IMR-90 (cell line): ENCODE results near the gene PTEN. TPM values are rescaled to one million over a fixed set of nuclear protein-coding genes. Genes with fewer than 3 reads are reported as not detected.
A peak's percentile ranks its signal among the peaks of the same experiment; 100 is the strongest.

Experiments
- ATAC-seq: fragments of 200-7000 bp; cut with Tn5 transposase; 2 replicates; pipeline ENCODE4 v1.9.1; 2020; ENCODE audit warnings: low read depth, mild to moderate bottlenecking, moderate library complexity
- BruUV-seq: library from RNA; stranded (reverse); fragments of 400-500 nt; replicated peaks from 2 replicates; lab custom pipeline; 2021; lab: Mats Ljungman, UMichigan
- CTCF ChIA-PET: fragments of 300-600 bp; formaldehyde crosslinking; extraction: SDS; loops from one replicate; lab custom pipeline; 2021; ENCODE audit warnings: antibody characterized with exemption; lab: Yijun Ruan, JAX
- POLR2A ChIA-PET: fragments of 300-600 bp; sonication (Branson Sonifier 250); formaldehyde crosslinking; loops from one replicate; lab custom pipeline; 2022; ENCODE audit warnings: antibody characterized with exemption; ENCODE audit not compliant: unreplicated experiment; lab: Charles Lee
- DNase-seq: peaks from one replicate; pipeline ENCODE4 v3.0.0; 2013
- H2AFZ ChIP-seq: replicated peaks from 2 replicates; pipeline ENCODE3; 2013; ENCODE audit warnings: low read length, mild to moderate bottlenecking; ENCODE audit not compliant: poor library complexity
- H2AK5ac ChIP-seq: 2 replicates; pipeline ENCODE4 v1.6.1; 2013; ENCODE audit warnings: low read depth, low read length, inconsistent platforms
- H2AK9ac ChIP-seq: replicated peaks from 2 replicates; pipeline ENCODE3; 2013; ENCODE audit warnings: mild to moderate bottlenecking, low read depth, low read length, moderate library complexity; ENCODE audit not compliant: poor library complexity
- H2BK120ac ChIP-seq: 2 replicates; pipeline ENCODE4 v1.6.1; 2013; ENCODE audit warnings: low read depth, low read length, inconsistent platforms
- H2BK15ac ChIP-seq: 3 replicates; pipeline ENCODE4 v1.6.1; 2013; ENCODE audit warnings: low read depth, low read length, inconsistent platforms
- H2BK20ac ChIP-seq: 2 replicates; pipeline ENCODE4 v1.6.1; 2013; ENCODE audit warnings: low read depth, mild to moderate bottlenecking, inconsistent platforms, low read length, moderate library complexity
- H2BK5ac ChIP-seq: 2 replicates; pipeline ENCODE4 v1.6.1; 2013; ENCODE audit warnings: mild to moderate bottlenecking, low read depth, low read length, inconsistent platforms; ENCODE audit not compliant: poor library complexity, severe bottlenecking
- H3K14ac ChIP-seq: replicated peaks from 2 replicates; pipeline ENCODE4 v1.6.1; 2013; ENCODE audit warnings: low read depth, low read length, inconsistent platforms
- H3K18ac ChIP-seq: 2 replicates; pipeline ENCODE4 v1.6.1; 2013; ENCODE audit warnings: low read depth, low read length, control low read depth
- H3K23ac ChIP-seq: 2 replicates; pipeline ENCODE4 v1.6.1; 2013; ENCODE audit warnings: low read depth, low read length, inconsistent platforms
- H3K27ac ChIP-seq: 2 replicates; pipeline ENCODE4 v1.5.1; 2013; ENCODE audit warnings: mild to moderate bottlenecking, control low read depth, low read length; ENCODE audit not compliant: insufficient read depth
- H3K27me3 ChIP-seq: 2 replicates; pipeline ENCODE4 v1.6.1; 2013; ENCODE audit warnings: low read length; ENCODE audit not compliant: control insufficient read depth, insufficient read depth
- H3K36me3 ChIP-seq: 2 replicates; pipeline ENCODE4 v1.6.1; 2013; ENCODE audit warnings: low read length, mixed read lengths; ENCODE audit not compliant: control insufficient read depth, insufficient read depth
- H3K4ac ChIP-seq: 2 replicates; pipeline ENCODE4 v1.6.1; 2013; ENCODE audit warnings: low read depth, low read length, inconsistent platforms
- H3K4me1 ChIP-seq: 2 replicates; pipeline ENCODE4 v1.6.1; 2013; ENCODE audit warnings: low read length, mixed read lengths; ENCODE audit not compliant: control insufficient read depth, insufficient read depth
- H3K4me2 ChIP-seq: 2 replicates; pipeline ENCODE4 v1.6.1; 2013; ENCODE audit warnings: low read depth, mild to moderate bottlenecking, control low read depth, low read length, moderate library complexity
- H3K4me3 ChIP-seq: 2 replicates; pipeline ENCODE4 v1.5.1; 2013; ENCODE audit warnings: low read depth, mild to moderate bottlenecking, control low read depth, low read length, moderate library complexity; ENCODE audit not compliant: insufficient read depth
- H3K56ac ChIP-seq: 2 replicates; pipeline ENCODE4 v1.6.1; 2013; ENCODE audit warnings: low read length, inconsistent platforms; ENCODE audit not compliant: insufficient read depth; ENCODE audit errors: extremely low read depth
- H3K79me1 ChIP-seq, 2 experiments: 2 replicates each; pipeline ENCODE4 v1.6.1; 2013; ENCODE audit warnings: low read length in 2 of 2, inconsistent platforms in 1 of 2, low read depth in 1 of 2
- H3K9ac ChIP-seq: 2 replicates; pipeline ENCODE4 v1.6.1; 2013; ENCODE audit warnings: low read depth, low read length, control low read depth
- H3K9me1 ChIP-seq: 2 replicates; pipeline ENCODE4 v1.6.1; 2013; ENCODE audit warnings: low read length, inconsistent platforms; ENCODE audit not compliant: insufficient read depth
- H3K9me3 ChIP-seq: 2 replicates; pipeline ENCODE4 v1.6.1; 2013; ENCODE audit warnings: low read length; ENCODE audit not compliant: control insufficient read depth, insufficient read depth
- H4K20me1 ChIP-seq: 2 replicates; pipeline ENCODE4 v1.6.1; 2013; ENCODE audit warnings: low read length, inconsistent platforms; ENCODE audit not compliant: insufficient read depth
- H4K5ac ChIP-seq: 2 replicates; pipeline ENCODE4 v1.6.1; 2013; ENCODE audit warnings: mild to moderate bottlenecking, low read depth, low read length, control low read depth
- H4K8ac ChIP-seq, 2 experiments: 2 replicates each; pipeline ENCODE4 v1.6.1; 2013; ENCODE audit warnings: low read depth in 2 of 2, low read length in 2 of 2, control low read depth in 1 of 2, inconsistent platforms in 1 of 2
- H4K91ac ChIP-seq: 2 replicates; pipeline ENCODE4 v1.6.1; 2013; ENCODE audit warnings: low read depth, low read length, inconsistent platforms; ENCODE audit not compliant: insufficient read depth
- CEBPB ChIP-seq: IDR thresholded peaks from 2 replicates; pipeline ENCODE4 v1.6.1; 2012; ENCODE audit warnings: low read depth, low read length, improper control_type of control experiment
- ELK1 ChIP-seq: fragments of 150-350 bp; IDR thresholded peaks from 2 replicates; pipeline ENCODE4 v1.6.1; 2016; ENCODE audit warnings: low read depth, mild to moderate bottlenecking, low read length, moderate library complexity, borderline replicate concordance
- MAFK ChIP-seq: IDR thresholded peaks from 2 replicates; pipeline ENCODE4 v1.6.1; 2012; ENCODE audit warnings: low read depth, low read length, improper control_type of control experiment
- NFE2L2 ChIP-seq: fragments of 150-350 bp; IDR thresholded peaks from 2 replicates; pipeline ENCODE4 v1.6.1; 2016; ENCODE audit warnings: low read depth, mild to moderate bottlenecking, low read length
- POLR2A ChIP-seq: IDR thresholded peaks from 2 replicates; pipeline ENCODE4 v1.6.1; 2012; ENCODE audit warnings: mild to moderate bottlenecking, low read depth, low read length
- SMC3 ChIP-seq: fragments of 150-350 bp; IDR thresholded peaks from 2 replicates; pipeline ENCODE4 v1.6.1; 2016; ENCODE audit warnings: low read depth, mild to moderate bottlenecking, antibody characterized with exemption, low read length, moderate library complexity
- WGBS, 2 experiments: methylation state at CpG; one replicate each; pipeline versions ENCODE4 v1.1.5 to v1.1.7; 2013; ENCODE audit warnings: missing lambda C conversion rate in 2 of 2; ENCODE audit not compliant: insufficient read length in 1 of 2; ENCODE audit errors: extremely low coverage in 2 of 2; 5-methylcytosine and 5-hydroxymethylcytosine counted together
- dilution Hi-C: fragments of 300-500 bp; cut with HindIII; formaldehyde crosslinking; loops from one replicate; pipeline ENCODE4 v1.14.3; 2018; ENCODE audit warnings: low sequenced_read_pairs; ENCODE audit not compliant: unreplicated experiment
- in situ Hi-C: fragments of 300-500 bp; cut with MboI; formaldehyde crosslinking; loops from 3 replicates; pipeline ENCODE4 v1.14.3; 2019; ENCODE audit warnings: low sequenced_read_pairs, inconsistent platforms, mixed read lengths
- intact Hi-C: fragments of 100-400 bp; cut with micrococcal nuclease; formaldehyde crosslinking; loops from 2 replicates; pipeline ENCODE4 v1.10.0; 2022
- polyA plus RNA-seq, 3 experiments: library from polyadenylated mRNA; depleted of rRNA; stranded (reverse); fragments of >200 nt; gene quantifications; 2 replicates each; pipeline ENCODE4 v1.2.3, GENCODE V29; 2012; ENCODE audit warnings: low replicate concordance in 1 of 3
- total RNA-seq: library from RNA; depleted of rRNA; stranded (reverse); fragments of >200 nt; gene quantifications from 2 replicates; pipeline ENCODE4 v1.2.3, GENCODE V29; 2012
- TF ChIP-seq, protein P1 (sequence below): conservative IDR thresholded peaks from 2 replicates; pipeline ENCODE4 v1.5.1; 2012; ENCODE audit warnings: mild to moderate bottlenecking, low read depth, low read length, improper control_type of control experiment

PTEN gene
- total and polyA plus RNA-seq, 2 of the 4 experiments (the other 2 are of a cell fraction), result 12.0 to 38.9 TPM

GRCh38 chr10:87865241-87865881, 1.9 kb downstream of the PTEN start (continued):
- TF ChIP-seq, protein P1, sequence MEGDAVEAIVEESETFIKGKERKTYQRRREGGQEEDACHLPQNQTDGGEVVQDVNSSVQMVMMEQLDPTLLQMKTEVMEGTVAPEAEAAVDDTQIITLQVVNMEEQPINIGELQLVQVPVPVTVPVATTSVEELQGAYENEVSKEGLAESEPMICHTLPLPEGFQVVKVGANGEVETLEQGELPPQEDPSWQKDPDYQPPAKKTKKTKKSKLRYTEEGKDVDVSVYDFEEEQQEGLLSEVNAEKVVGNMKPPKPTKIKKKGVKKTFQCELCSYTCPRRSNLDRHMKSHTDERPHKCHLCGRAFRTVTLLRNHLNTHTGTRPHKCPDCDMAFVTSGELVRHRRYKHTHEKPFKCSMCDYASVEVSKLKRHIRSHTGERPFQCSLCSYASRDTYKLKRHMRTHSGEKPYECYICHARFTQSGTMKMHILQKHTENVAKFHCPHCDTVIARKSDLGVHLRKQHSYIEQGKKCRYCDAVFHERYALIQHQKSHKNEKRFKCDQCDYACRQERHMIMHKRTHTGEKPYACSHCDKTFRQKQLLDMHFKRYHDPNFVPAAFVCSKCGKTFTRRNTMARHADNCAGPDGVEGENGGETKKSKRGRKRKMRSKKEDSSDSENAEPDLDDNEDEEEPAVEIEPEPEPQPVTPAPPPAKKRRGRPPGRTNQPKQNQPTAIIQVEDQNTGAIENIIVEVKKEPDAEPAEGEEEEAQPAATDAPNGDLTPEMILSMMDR, result no peak

- Histone ChIP-seq H3K14ac (no peak overlapping the region), H3K4me2 (peak overlapping the region; percentile 97), H3K27ac (peak overlapping the region; percentile 33; the same call in 1 of the 2 replicates), H4K5ac (no peak overlapping the region), H3K27me3 (no peaks in the 10 kb centered on the region), H3K23ac (peak overlapping the region; percentile 68; the same call in 1 of the 2 replicates), H3K4me3 (peak overlapping the region; percentile 73), H3K4me1 (peaks cover 1% of the 10 kb centered on the region; the same call in 1 of the 2 replicates), H3K4ac (no peak overlapping the region), H4K91ac (no peak overlapping the region), H3K79me1 (peaks cover 0 to 17% of the 10 kb centered on the region in 2 experiments; a peak in 2 of 4 replicates), H4K20me1 (peaks cover 59% of the 10 kb centered on the region; the same call in 1 of the 2 replicates), H2BK15ac (no peak overlapping the region), H2BK20ac (no peak overlapping the region), H3K9me1 (no peaks in the 10 kb centered on the region; the same call in 1 of the 2 replicates), H3K36me3 (peaks cover 1% of the 10 kb centered on the region; the same call in 1 of the 2 replicates), H2AK5ac (no peak overlapping the region), H2AFZ (no peak overlapping the region), H2AK9ac (no peak overlapping the region), H3K18ac (no peak overlapping the region), H3K9ac (peak overlapping the region; percentile 100), H3K9me3 (no peaks in the 10 kb centered on the region), H4K8ac (no peak overlapping the region), H2BK120ac (no peak overlapping the region), H2BK5ac (peak overlapping the region; percentile 45), H3K56ac (no peak overlapping the region)
- POLR2A ChIA-PET, result interaction anchor here (0.5 kb wide), 1 partner anchor 520 kb away, joined by 3 read pairs; no protein-coding TSS in a partner anchor
- BruUV-seq, result no TSS peak
- no peak for TF ChIP-seq SMC3
- TF ChIP-seq MAFK, result no peak
- no peak for TF ChIP-seq ELK1
- TF ChIP-seq NFE2L2, result peak; percentile 10; the same call in 1 of the 2 replicates
- TF ChIP-seq POLR2A, result no peak
- no peak for TF ChIP-seq CEBPB
- WGBS, 2 experiments, result no CpG with 5 or more reads among the region's 3 CpGs
- dilution Hi-C loops, result no loop called here
- no peak for ATAC-seq
- CTCF ChIA-PET, result interaction anchor here (0.6 kb wide), 1 partner anchor 196 kb away, joined by 3 read pairs; no protein-coding TSS in a partner anchor
- intact Hi-C loops, result loop anchor here (5.0 to 10.0 kb wide), 3 partner anchors 96 to 408 kb away; no protein-coding TSS in a partner anchor
- no peak for DNase-seq
- in situ Hi-C loops, result no loop called here
Measured at GRCh38 chr10:87866412-87866974, 3.1 kb downstream of the PTEN start.
